SU-DHL-6 (cell line): ENCODE measurements around the gene SYK.
A peak's percentile ranks its signal among the peaks of the same experiment; 100 is the strongest.

Experiments
- H2AFZ ChIP-seq: fragments of 200-600 bp; sonication (generic); 2 replicates; pipeline ENCODE4 v1.6.1; 2014; ENCODE audit warnings: low read depth, mild to moderate bottlenecking, moderate library complexity, mixed read lengths, antibody characterized with exemption, low read length; ENCODE audit not compliant: severe bottlenecking
- H3F3A ChIP-seq: fragments of 200-600 bp; shearing (Covaris generic); 2 replicates; pipeline ENCODE4 v1.6.0; 2016; ENCODE audit warnings: antibody characterized with exemption, mild to moderate bottlenecking; ENCODE audit not compliant: insufficient read depth
- H3K27ac ChIP-seq: fragments of 200-600 bp; sonication (generic); 2 replicates; pipeline ENCODE4 v1.5.1; 2016; ENCODE audit warnings: low read depth, mild to moderate bottlenecking, low read length, moderate library complexity, mixed read lengths
- H3K27me3 ChIP-seq: fragments of 200-600 bp; sonication (generic), shearing (Covaris generic); 2 replicates; pipeline ENCODE4 v1.6.0; 2014; ENCODE audit warnings: mild to moderate bottlenecking, low read length
- H3K36me3 ChIP-seq: fragments of 200-600 bp; sonication (generic); 2 replicates; pipeline ENCODE4 v1.6.1; 2014; ENCODE audit warnings: mild to moderate bottlenecking, low read length, mixed read lengths
- H3K4me2 ChIP-seq: fragments of 300-600, 200-600 bp; shearing (Covaris generic), sonication (generic); 2 replicates; pipeline ENCODE4 v1.6.0; 2014; ENCODE audit warnings: low read length, low read depth, mild to moderate bottlenecking; ENCODE audit not compliant: poor library complexity, severe bottlenecking
- H3K4me3 ChIP-seq: fragments of 200-600 bp; sonication (generic); 2 replicates; pipeline ENCODE4 v1.5.1; 2014; ENCODE audit warnings: antibody characterized with exemption, low read length, mild to moderate bottlenecking, mixed read lengths; ENCODE audit not compliant: insufficient read depth, poor library complexity, severe bottlenecking
- H3K79me2 ChIP-seq: fragments of 200-600 bp; sonication (generic); 2 replicates; pipeline ENCODE4 v1.6.1; 2014; ENCODE audit warnings: mild to moderate bottlenecking, low read length, moderate library complexity; ENCODE audit not compliant: insufficient read depth
- H3K9ac ChIP-seq: fragments of 200-600 bp; sonication (generic); 2 replicates; pipeline ENCODE4 v1.7.0; 2014; ENCODE audit warnings: mild to moderate bottlenecking, low read length
- H3K9me2 ChIP-seq: fragments of 200-600 bp; sonication (generic); replicated peaks from 2 replicates; pipeline ENCODE4 v1.6.1; 2014; ENCODE audit warnings: low read length; ENCODE audit not compliant: insufficient read depth
- H3K9me3 ChIP-seq: fragments of 200-600 bp; sonication (generic); 2 replicates; pipeline ENCODE4 v1.6.1; 2014; ENCODE audit warnings: low read length, mixed read lengths; ENCODE audit not compliant: insufficient read depth
- H4K20me1 ChIP-seq: fragments of 200-600 bp; sonication (generic); 2 replicates; pipeline ENCODE4 v1.6.1; 2014; ENCODE audit warnings: low read depth, mild to moderate bottlenecking, antibody characterized with exemption, low read length, moderate library complexity, mixed read lengths
- CTCF ChIP-seq: fragments of 200-600 bp; sonication (generic); IDR thresholded peaks from one replicate; pipeline ENCODE4 v1.5.1; 2017; ENCODE audit warnings: antibody characterized with exemption, mild to moderate bottlenecking, low read length, moderate library complexity; ENCODE audit not compliant: insufficient read depth, poor library complexity, severe bottlenecking
- EZH2phosphoT487 ChIP-seq: fragments of 200-600 bp; sonication (generic), shearing (Covaris generic); conservative IDR thresholded peaks from 2 replicates; pipeline ENCODE4 v1.6.1; 2018; ENCODE audit warnings: mild to moderate bottlenecking, antibody characterized with exemption, low read length, moderate library complexity, mixed read lengths

SYK gene

GRCh38 chr9:90795871-90796317 lies 5.7 kb upstream of the SYK start:
- H3K79me2 ChIP-seq, result no peaks in the 10 kb centered on the region
- no peaks in the 10 kb centered on the region for H4K20me1 ChIP-seq
- H3K36me3 ChIP-seq, result no peaks in the 10 kb centered on the region; the same call in 1 of the 2 replicates
- H3F3A ChIP-seq, result peaks cover 20% of the 10 kb centered on the region
- H3K9me2 ChIP-seq, result no peaks in the 10 kb centered on the region
- H3K9ac ChIP-seq, result peak overlapping the region; percentile 25; the same call in 1 of the 2 replicates
- no peak for TF ChIP-seq EZH2phosphoT487
- TF ChIP-seq CTCF, result no peak
- no peak overlapping the region for H3K4me3 ChIP-seq
- H3K27me3 ChIP-seq, result no peaks in the 10 kb centered on the region
- peak overlapping the region; percentile 51 for H3K4me2 ChIP-seq
- H2AFZ ChIP-seq, result peak overlapping the region; percentile 64
- H3K9me3 ChIP-seq, result no peaks in the 10 kb centered on the region
- peak overlapping the region; percentile 69 for H3K27ac ChIP-seq

GRCh38 chr9:90799271-90799852 lies 2.3 kb upstream of the SYK start:
- Histone ChIP-seq H3K27ac (no peak overlapping the region), H3K4me2 (no peak overlapping the region), H3K27me3 (no peaks in the 10 kb centered on the region), H3K9me3 (no peaks in the 10 kb centered on the region), H3K9me2 (no peaks in the 10 kb centered on the region), H3K9ac (no peak overlapping the region), H3K4me3 (no peak overlapping the region), H3F3A (peaks cover 46% of the 10 kb centered on the region), H4K20me1 (no peaks in the 10 kb centered on the region), H2AFZ (no peak overlapping the region), H3K36me3 (no peaks in the 10 kb centered on the region), H3K79me2 (peaks cover 18% of the 10 kb centered on the region; the same call in 1 of the 2 replicates)
- TF ChIP-seq CTCF (no peak), EZH2phosphoT487 (no peak)

GRCh38 chr9:90801973-90802322 lies 329 bp downstream of the SYK start:
- peak overlapping the region; percentile 90 for H3K4me3 ChIP-seq
- peak overlapping the region; percentile 77 for H3K4me2 ChIP-seq
- no peaks in the 10 kb centered on the region for H3K36me3 ChIP-seq
- peak overlapping the region; percentile 91 for H3K27ac ChIP-seq
- TF ChIP-seq CTCF, result no peak
- TF ChIP-seq EZH2phosphoT487, result no peak
- H3K9me2 ChIP-seq, result no peaks in the 10 kb centered on the region
- peak overlapping the region; percentile 75 for H2AFZ ChIP-seq
- H3K79me2 ChIP-seq, result peaks cover 44% of the 10 kb centered on the region
- peaks cover 41% of the 10 kb centered on the region for H3F3A ChIP-seq
- peak overlapping the region; percentile 90 for H3K9ac ChIP-seq
- no peaks in the 10 kb centered on the region for H3K27me3 ChIP-seq
- H4K20me1 ChIP-seq, result no peaks in the 10 kb centered on the region
- no peaks in the 10 kb centered on the region for H3K9me3 ChIP-seq
